TTC549 (cell line): Measurements from ENCODE around the gene UFSP2.
"Not testable (repeated sequence)": the region's sequence is repeated elsewhere in the genome, so short reads cannot be mapped to it uniquely, and the experiment has no call there.

Experiments
- FAIRE-seq: peaks from 2 replicates; lab custom pipeline; 2012; peaks lifted over from hg19 to GRCh38; lab: Jason Lieb, UNC

Gene UFSP2

DNA sequence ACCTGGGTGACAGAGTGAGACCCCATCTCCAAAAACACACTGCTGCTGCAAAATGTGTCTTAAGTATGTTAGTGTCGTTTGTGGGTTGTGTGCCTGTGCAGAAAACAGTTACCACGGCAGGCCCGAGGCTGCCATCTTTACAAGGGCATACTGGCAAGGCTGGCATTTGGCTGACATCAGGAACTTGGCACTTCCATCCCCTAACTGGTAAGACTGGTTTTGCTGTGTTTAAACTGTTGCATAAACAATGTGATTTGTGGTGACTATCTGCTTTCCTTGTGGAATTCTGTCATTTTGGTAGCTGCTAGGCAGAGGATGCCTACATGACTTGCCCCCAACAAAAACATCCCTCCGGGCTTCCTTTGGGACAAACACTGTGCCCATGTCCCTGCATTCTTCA is 42.3 kb downstream of the UFSP2 start:
- FAIRE-seq, result no peak

- FAIRE-seq, result no peak
Measured at GRCh38 chr4:185382754-185383153, 43.0 kb downstream of the UFSP2 start.

GRCh38 chr4:185381288-185382196 is 44.2 kb downstream of the UFSP2 start:
- FAIRE-seq, result no peak

DNA sequence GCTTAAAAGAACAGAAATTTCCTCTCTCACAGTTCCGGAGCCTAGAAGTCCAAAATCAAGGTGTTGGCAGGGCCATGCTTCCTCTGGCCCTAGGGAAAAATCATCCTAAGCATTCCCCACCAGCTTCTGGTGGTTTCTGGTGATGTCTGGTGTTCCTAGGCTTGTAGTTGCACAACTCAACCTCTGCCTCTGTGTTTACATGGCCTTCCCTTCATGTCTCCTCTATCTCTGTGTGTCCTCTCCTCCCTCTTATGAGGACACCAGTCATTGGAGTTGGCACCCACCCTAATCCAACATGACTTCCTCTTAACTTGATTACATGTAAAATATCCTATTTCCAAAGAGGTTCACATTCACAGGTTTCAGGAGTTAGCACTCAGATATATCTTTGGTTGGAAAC is 45.4 kb downstream of the UFSP2 start:
- FAIRE-seq, result no peak

DNA sequence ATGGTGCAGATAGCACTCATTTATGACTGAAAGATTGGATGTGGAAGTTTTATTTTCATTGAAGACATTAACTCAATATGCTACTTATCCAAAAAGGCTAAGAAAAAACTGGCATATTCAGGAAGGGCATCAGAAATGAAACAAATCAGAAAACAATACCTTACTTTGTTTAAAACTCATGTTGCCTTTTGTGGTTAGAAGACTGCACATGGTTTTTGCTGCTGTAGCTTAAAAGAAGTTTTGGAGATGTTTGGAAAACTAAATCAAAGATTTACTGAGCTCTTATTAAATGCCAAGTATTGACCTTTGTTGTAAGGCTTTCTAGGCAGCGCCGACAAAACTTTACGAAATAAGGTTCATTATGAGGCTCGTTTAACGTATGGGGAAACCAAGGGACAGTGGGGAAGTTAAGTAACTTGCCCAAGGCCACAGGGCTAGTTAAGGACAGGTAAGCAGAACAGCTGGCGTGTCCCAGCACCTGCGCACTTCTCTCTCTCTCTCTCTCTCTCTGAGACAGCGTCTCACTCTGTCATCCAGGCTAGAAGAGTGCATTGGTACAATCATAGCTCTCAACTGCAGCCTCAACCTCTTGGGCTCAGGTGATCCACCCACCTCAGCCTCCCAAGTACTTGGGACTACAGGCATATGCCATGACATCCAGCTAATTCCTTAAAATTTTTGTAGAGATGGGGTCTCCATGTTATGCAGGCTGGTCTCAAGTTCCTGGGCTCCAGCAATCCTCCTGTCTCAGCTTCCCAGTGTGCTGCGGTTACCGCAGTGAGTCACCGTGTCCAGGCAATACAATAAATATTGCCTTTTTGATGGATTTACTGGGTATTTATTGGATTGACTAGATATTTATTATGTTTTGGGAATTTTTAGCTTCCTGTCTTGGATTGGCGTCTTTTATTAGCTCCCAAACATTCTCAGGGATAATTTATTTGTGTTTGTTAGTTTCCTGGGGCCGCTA is 46.2 kb downstream of the UFSP2 start:
- FAIRE-seq, result no peak

- FAIRE-seq, result no peak
Measured at GRCh38 chr4:185378264-185378663, 47.5 kb downstream of the UFSP2 start.

- FAIRE-seq, result no peak
Measured at GRCh38 chr4:185374573-185374972, 51.2 kb downstream of the UFSP2 start.

GRCh38 chr4:185374027-185374426 is 51.7 kb downstream of the UFSP2 start:
- FAIRE-seq, result no peak

DNA sequence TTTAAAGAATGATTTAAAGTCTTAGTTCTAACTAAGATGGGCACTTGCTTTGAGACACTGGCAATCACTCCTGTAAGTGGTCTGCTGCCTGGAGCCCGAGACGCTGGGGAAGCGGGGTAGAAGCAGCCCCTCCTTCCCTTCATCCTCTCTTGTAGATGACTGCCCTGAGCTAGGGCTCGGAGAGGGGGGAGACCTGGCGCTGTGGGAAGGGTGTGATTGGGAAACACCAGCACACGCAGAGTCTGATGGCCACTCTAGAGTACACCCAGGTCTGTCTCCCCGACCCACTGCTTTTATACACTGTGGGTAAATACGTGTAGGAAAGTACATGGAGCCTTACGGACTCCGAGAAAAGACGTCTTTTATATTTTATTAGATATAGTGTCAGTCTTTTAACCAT is 54.1 kb downstream of the UFSP2 start:
- FAIRE-seq, result no peak

DNA sequence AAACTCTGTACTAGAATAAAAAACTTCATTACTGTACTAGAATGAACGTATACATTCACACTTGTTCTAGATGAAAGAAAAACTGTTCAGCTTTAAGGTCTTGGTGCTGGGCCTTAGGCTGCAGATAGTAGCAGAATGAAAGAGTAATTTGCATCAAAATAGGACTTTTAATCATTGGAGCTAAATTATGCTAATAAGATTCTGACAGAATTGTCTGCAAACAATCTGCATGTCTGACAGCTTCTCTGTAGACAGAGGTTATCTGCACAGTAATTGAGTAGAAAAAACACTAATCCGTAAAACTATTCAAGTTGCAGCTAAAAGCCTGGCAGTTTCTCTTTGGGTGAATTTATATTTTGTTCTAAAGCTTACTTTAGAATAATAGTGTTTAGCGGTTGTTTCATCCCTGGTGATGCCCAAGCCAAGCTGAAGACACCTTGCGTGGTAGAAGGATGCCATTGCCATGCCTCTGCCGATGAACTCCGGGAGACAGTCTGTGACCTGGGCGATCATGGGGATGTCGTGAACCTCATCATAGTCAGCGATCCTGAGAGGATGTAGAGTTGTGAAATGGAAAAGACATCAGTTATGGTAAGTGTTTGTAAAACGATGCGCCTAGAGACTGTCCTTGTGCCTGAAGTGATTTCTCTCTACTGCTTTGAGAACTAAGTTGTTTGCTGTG is 55.4 kb downstream of the UFSP2 start:
- FAIRE-seq, result no peak

- no peak for FAIRE-seq
Measured at GRCh38 chr4:185369731-185370130, 56.0 kb downstream of the UFSP2 start.

DNA sequence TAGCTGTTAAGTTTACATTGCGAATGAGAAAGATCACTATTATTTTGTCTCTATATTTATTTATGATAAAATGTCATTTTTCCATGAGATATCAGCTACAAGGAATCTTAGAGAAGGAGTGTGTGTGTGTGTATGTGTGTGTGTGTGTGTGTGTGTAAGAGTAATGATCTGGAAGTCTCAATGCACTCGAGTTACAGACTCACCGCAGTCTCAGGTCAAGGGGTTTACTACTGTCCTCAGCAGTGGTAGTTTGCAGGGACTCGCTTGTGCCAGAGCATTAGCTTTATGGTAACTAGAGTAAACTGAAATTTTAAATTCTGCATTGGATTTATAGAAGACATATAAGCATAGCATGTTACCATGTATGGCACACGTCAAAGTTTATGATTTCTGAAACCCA is 60.9 kb downstream of the UFSP2 start:
- FAIRE-seq, result no peak

- no peak for FAIRE-seq
Measured at GRCh38 chr4:185363251-185363650, 62.5 kb downstream of the UFSP2 start.

GRCh38 chr4:185362570-185362969 is 63.2 kb downstream of the UFSP2 start:
- FAIRE-seq, result not testable (repeated sequence)

DNA sequence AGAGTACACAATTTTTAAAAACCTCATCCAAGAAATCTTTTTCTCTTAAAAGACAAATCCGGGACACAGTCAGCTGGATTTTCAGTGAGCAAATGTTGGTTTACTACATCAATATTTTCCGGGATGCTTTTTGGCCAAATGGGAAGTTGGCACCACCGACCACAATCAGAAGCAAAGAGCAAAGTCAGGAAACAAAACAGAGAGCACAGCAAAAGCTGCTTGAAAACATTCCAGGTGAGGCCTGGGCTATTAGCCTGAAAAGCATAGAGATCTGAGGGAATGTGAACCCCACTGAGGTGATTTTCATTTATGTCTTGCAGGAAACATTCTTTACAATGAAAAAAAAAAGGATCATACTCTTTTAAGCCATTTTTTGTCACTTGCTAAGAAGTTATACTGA is 63.9 kb downstream of the UFSP2 start:
- no peak for FAIRE-seq

- FAIRE-seq, result no peak
Measured at GRCh38 chr4:185359767-185360446, 65.9 kb downstream of the UFSP2 start.

DNA sequence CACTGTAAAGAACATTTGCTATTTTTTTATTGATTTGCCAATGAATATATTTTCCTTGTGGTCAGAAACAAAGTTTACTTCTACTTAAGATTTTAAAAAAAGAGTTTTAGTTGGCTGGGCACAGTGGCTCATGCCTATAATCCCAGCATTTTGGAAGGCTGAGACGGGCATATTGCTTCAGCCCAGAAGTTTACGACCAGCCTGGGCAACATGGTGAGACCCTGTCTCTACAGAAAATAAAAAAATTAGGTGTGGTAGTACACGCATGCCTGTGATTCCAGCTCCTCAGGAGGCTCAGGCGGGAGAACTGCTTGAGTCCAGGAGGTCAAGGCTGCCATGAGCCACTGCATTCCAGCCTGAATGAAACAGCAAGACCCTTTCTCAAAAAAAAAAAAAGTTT is 66.8 kb downstream of the UFSP2 start:
- FAIRE-seq, result no peak

DNA sequence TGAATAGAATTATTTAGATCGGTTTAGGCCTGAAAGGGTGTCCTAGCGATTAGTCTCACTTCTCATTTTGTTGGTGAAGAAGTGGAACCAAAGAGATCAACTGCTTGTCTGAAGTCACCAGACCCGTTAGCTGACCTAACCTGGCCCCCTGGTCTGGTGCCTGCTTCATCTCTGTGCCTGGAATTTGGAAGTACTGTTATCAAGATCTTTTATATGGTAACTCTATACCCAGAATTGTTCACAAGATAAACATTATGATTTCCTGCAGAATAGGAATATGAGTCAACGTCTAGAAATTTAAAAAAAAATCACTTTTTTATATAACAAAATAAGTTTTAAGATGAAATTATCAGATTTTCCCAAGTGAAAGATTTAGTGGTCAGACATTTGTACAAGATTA is 67.2 kb downstream of the UFSP2 start:
- FAIRE-seq, result no peak

GRCh38 chr4:185357733-185358440 is 67.9 kb downstream of the UFSP2 start:
- no peak for FAIRE-seq

- FAIRE-seq, result no peak
Measured at GRCh38 chr4:185357211-185357610, 68.6 kb downstream of the UFSP2 start.

- FAIRE-seq, result no peak
Measured at GRCh38 chr4:185352741-185353140, 73.0 kb downstream of the UFSP2 start.
